Measurements from ENCODE around the gene ZBTB9. TPM values are rescaled to one million over a fixed set of nuclear protein-coding genes. Genes with fewer than 3 reads are reported as not detected.

ZBTB9 gene
- total RNA-seq, 1 experiment from 2014 or later, result 11.4 TPM

DNA sequence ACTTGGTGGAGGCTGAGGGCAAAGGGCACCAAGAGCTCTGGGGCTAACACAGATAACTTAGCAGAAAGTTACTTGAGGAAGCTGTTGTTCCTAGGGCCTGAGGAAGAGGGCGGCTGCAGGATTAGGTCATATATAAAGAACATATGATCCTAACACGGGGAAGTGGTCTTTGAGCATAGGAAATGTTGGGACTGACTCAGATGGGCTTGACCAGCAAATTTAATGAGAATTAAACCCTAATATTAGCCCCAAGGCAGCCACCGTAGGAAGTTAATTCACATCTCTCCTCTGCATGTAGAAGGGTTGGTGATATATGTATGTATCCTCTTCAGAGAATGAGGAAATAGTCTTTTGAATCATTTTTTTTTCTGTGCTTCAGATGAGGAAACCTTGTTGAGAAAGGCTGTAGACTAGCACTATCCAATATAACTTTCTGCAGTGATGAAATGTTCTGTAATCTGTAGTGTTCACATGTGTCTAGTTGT lies 9.2 kb upstream of the ZBTB9 start:
- H3K36me3 ChIP-seq (ENCODE audit: control insufficient read depth, insufficient read depth, low read length), result no peaks in the 10 kb centered on the region; the same call in 1 of the 2 replicates
- intact Hi-C loops (cut with micrococcal nuclease; ENCODE audit: unreplicated experiment), result no loop called here
- H3K9me3 ChIP-seq, result no peaks in the 10 kb centered on the region
- CTCF ChIA-PET, result no interaction called here
- POLR2A ChIA-PET, result no interaction called here
- Mint-ChIP-seq H3K27me3 (ENCODE audit: insufficient read depth, unreplicated experiment) (no peaks in the 10 kb centered on the region), H3K9me3 (ENCODE audit: unreplicated experiment) (no peaks in the 10 kb centered on the region), H3K27ac (ENCODE audit: unreplicated experiment) (no peak overlapping the region), H3K4me1 (ENCODE audit: low read depth, unreplicated experiment) (no peaks in the 10 kb centered on the region), H3K36me3 (ENCODE audit: insufficient read depth, unreplicated experiment) (no peaks in the 10 kb centered on the region), H3K4me3 (ENCODE audit: unreplicated experiment) (no peak overlapping the region)
- no TSS peak for BruUV-seq (replicated peaks)
- H3K4me3 ChIP-seq (ENCODE audit: low read depth, low read length), result no peak overlapping the region
- DNase-seq, result no peak
- TF ChIP-seq, protein P1, sequence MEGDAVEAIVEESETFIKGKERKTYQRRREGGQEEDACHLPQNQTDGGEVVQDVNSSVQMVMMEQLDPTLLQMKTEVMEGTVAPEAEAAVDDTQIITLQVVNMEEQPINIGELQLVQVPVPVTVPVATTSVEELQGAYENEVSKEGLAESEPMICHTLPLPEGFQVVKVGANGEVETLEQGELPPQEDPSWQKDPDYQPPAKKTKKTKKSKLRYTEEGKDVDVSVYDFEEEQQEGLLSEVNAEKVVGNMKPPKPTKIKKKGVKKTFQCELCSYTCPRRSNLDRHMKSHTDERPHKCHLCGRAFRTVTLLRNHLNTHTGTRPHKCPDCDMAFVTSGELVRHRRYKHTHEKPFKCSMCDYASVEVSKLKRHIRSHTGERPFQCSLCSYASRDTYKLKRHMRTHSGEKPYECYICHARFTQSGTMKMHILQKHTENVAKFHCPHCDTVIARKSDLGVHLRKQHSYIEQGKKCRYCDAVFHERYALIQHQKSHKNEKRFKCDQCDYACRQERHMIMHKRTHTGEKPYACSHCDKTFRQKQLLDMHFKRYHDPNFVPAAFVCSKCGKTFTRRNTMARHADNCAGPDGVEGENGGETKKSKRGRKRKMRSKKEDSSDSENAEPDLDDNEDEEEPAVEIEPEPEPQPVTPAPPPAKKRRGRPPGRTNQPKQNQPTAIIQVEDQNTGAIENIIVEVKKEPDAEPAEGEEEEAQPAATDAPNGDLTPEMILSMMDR (IDR thresholded peaks at IDR 0.05; ENCODE audit: insufficient read depth in 1 of 2, low read depth in 1 of 2, low read length in 1 of 2, severe bottlenecking in 1 of 2, unreplicated experiment in 1 of 2), result no peak
- H3K27me3 ChIP-seq (replicated peaks; ENCODE audit: control insufficient read depth, insufficient read depth, low read length), result no peaks in the 10 kb centered on the region
- H3K4me1 ChIP-seq, result no peaks in the 10 kb centered on the region

DNA sequence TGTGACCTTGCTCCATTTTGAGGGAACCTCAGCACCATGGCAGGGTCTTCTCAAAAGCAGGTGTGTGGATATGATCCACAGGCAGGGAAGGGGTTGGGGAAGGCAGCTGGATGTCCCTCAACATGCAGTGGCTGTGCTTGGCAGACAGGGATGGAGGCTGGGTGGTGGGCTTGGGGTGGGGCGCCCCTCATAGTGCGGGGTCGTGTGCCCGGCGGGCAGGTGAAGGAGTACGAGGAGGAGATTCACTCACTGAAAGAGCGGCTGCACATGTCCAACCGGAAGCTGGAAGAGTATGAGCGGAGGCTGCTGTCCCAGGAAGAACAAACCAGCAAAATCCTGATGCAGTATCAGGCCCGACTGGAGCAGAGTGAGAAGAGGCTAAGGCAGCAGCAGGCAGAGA lies 8.0 kb upstream of the ZBTB9 start:
- TF ChIP-seq, protein P1 (IDR thresholded peaks at IDR 0.05; ENCODE audit: insufficient read depth in 1 of 2, low read depth in 1 of 2, low read length in 1 of 2, severe bottlenecking in 1 of 2, unreplicated experiment in 1 of 2), result no peak
- Mint-ChIP-seq H3K4me3 (ENCODE audit: unreplicated experiment) (no peak overlapping the region), H3K27ac (ENCODE audit: unreplicated experiment) (no peak overlapping the region), H3K36me3 (ENCODE audit: insufficient read depth, unreplicated experiment) (no peaks in the 10 kb centered on the region), H3K27me3 (ENCODE audit: insufficient read depth, unreplicated experiment) (no peaks in the 10 kb centered on the region), H3K9me3 (ENCODE audit: unreplicated experiment) (no peaks in the 10 kb centered on the region), H3K4me1 (ENCODE audit: low read depth, unreplicated experiment) (no peaks in the 10 kb centered on the region)
- intact Hi-C loops (cut with micrococcal nuclease; ENCODE audit: unreplicated experiment), result no loop called here
- Histone ChIP-seq H3K36me3 (ENCODE audit: control insufficient read depth, insufficient read depth, low read length) (no peaks in the 10 kb centered on the region; the same call in 1 of the 2 replicates), H3K27me3 (replicated peaks; ENCODE audit: control insufficient read depth, insufficient read depth, low read length) (no peaks in the 10 kb centered on the region), H3K9me3 (no peaks in the 10 kb centered on the region), H3K4me1 (no peaks in the 10 kb centered on the region), H3K4me3 (ENCODE audit: low read depth, low read length) (no peak overlapping the region)
- no TSS peak for BruUV-seq (replicated peaks)
- DNase-seq, result no peak
- ChIA-PET POLR2A (interaction anchor here (0.6 kb wide), 1 partner anchor 262 kb away, joined by 4 read pairs; no protein-coding TSS in a partner anchor), CTCF (no interaction called here)

DNA sequence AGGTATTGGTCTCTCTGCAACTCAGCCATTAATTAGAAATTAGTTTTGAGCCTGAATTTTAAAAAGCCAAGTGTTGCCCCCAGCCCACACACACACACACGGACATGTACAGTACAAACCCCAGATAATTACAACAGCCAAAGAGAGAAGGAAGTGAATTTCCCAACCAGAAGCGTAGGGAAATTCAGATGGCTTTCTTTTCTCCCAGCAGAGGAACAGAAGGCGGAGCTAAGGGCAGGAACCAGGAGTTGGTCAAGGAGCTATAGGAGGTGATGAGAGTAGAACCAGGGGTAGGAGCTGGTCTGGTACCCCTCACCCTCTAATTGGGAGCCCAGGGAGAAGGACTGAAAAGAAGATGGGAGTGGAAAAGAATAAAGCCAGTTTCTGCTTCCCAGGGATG lies 3.9 kb upstream of the ZBTB9 start:
- no peaks in the 10 kb centered on the region; the same call in 1 of the 2 replicates for H3K36me3 ChIP-seq (ENCODE audit: control insufficient read depth, insufficient read depth, low read length)
- no peaks in the 10 kb centered on the region for H3K9me3 Mint-ChIP-seq (ENCODE audit: unreplicated experiment)
- intact Hi-C loops (cut with micrococcal nuclease; ENCODE audit: unreplicated experiment), result no loop called here
- no peak overlapping the region for H3K4me3 ChIP-seq (ENCODE audit: low read depth, low read length)
- H3K27me3 Mint-ChIP-seq (ENCODE audit: insufficient read depth, unreplicated experiment), result no peaks in the 10 kb centered on the region
- TF ChIP-seq, protein P1 (IDR thresholded peaks at IDR 0.05; ENCODE audit: insufficient read depth in 1 of 2, low read depth in 1 of 2, low read length in 1 of 2, severe bottlenecking in 1 of 2, unreplicated experiment in 1 of 2), result no peak
- no peaks in the 10 kb centered on the region for H3K27me3 ChIP-seq (replicated peaks; ENCODE audit: control insufficient read depth, insufficient read depth, low read length)
- H3K4me3 Mint-ChIP-seq (ENCODE audit: unreplicated experiment), result no peak overlapping the region
- no peaks in the 10 kb centered on the region for H3K4me1 ChIP-seq
- H3K9me3 ChIP-seq, result no peaks in the 10 kb centered on the region
- H3K36me3 Mint-ChIP-seq (ENCODE audit: insufficient read depth, unreplicated experiment), result peaks cover 13% of the 10 kb centered on the region
- POLR2A ChIA-PET, result no interaction called here
- no peak overlapping the region for H3K27ac Mint-ChIP-seq (ENCODE audit: unreplicated experiment)
- H3K4me1 Mint-ChIP-seq (ENCODE audit: low read depth, unreplicated experiment), result peaks cover 18% of the 10 kb centered on the region
- CTCF ChIA-PET, result interaction anchor here (0.9 kb wide), 1 partner anchor 168 kb away, joined by 3 read pairs; no protein-coding TSS in a partner anchor
- BruUV-seq (replicated peaks), result no TSS peak
- DNase-seq, result no peak

Data from Caco-2 (cell line).